SK-N-SH treated with all-trans-retinoic acid at 6 μM for 48 hours (cell line): ENCODE data around the gene PIEZO1.

ENCODE experiments used
- ESRRG ChIP-seq: fragments of 250-450 bp; sonication (Bioruptor Pico); IDR thresholded peaks from 2 replicates; pipeline ENCODE4 v1.6.1; 2021; ENCODE audit warnings: mild to moderate bottlenecking
- ZFP3 ChIP-seq: fragments of 250-450 bp; sonication (Bioruptor Pico); IDR thresholded peaks from 2 replicates; pipeline ENCODE4 v1.5.0; 2020; ENCODE audit warnings: mild to moderate bottlenecking, moderate library complexity
- ZNF70 ChIP-seq: fragments of 450-650 bp; formaldehyde crosslinking; IDR thresholded peaks from 2 replicates; pipeline ENCODE4 v1.5.0; 2020; ENCODE audit warnings: mild to moderate bottlenecking, moderate library complexity

DNA sequence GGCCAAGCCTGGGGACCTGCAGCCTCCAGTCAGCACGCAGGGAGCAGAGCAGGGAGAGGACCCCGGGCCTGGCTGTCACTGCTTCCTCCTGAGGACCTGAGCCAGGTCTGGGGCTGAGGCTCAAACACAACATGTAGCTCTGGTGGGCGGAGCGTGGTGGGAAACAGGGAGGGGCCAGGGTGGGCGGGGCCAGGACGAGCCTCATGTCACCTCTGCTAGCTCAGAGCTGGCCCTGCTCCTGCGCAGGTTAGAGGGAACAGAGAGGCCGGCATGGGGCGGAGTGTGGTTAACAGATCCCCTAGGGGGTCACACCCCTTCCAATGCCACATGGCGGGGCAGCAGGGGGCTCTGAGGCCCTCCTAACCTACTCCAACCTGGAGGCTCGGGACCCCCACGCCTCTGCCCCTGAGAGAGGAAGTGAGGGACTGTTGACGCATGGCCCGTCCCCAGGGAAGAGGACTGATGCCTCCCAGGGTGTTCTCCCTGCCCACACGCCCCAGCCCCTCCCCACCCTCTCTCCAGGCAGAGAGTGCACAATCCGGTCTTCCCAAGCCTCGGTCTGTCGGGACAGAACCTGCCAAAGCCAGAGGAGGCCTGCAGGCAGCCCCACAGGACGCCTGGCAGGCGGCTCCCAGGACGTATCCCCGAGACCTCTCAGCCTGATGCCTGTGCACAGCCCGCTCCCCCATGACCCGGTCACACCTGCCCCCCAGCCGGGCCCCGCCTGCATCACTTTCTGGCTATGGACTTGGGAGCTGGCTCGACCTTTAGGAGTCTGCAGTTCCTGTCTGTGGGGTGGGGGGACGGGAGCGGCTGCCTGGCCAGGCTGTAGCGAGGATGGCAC lies 15.2 kb downstream of the PIEZO1 start:
- TF ChIP-seq ZFP3 (CRISPR knock-in tag) (no peak), ZNF70 (no peak), ESRRG (CRISPR knock-in tag) (no peak)
